ENCODE measurements around the gene BTBD9. TPM values are rescaled to one million over a fixed set of nuclear protein-coding genes. Genes with fewer than 3 reads are reported as not detected.

Gene BTBD9
- total RNA-seq, 1 experiment from 2014 or later: 12.5 TPM

DNA sequence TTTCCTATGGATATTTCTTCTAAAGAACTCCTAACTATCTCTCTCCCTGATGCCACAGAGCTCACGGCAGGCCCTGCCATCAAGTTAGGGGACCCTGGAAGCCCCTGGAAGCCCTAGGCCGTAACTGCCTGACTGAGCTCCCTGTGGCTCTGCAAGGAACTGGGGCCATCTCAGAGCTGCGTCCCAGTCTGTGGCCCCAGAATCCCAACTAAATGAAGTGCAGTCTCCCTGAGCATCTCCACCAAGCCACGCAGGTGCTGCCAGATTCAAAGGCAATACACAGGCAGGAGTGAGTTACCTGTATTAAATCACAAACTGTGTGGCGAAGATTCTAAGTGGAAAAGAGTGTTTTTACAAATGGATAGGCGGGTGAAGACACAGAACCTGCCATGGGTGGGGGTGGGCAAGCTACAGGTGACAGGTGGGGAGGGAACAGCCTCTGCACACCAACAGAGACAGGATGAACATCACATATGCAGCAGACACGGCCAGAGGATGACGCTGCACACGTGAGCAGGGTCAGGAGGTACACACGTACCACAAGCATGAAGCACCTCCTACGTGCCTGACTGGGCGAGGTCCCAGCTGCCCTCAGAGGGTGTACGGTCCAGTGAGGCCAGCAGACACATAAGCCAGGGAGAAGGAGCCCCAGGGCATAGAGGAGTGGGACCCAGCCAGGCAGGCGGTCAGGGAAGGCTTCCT, 461.7 kb downstream of the BTBD9 start:
- no peaks in the 10 kb centered on the region for H3K9me3 Mint-ChIP-seq (ENCODE audit: unreplicated experiment)
- no peak for DNase-seq (ENCODE audit: unreplicated experiment)
- H3K4me1 Mint-ChIP-seq (ENCODE audit: insufficient read depth, unreplicated experiment): peaks cover 7% of the 10 kb centered on the region
- BruUV-seq (replicated peaks): no TSS peak
- ChIA-PET POLR2A (interaction anchor here (0.6 kb wide), 1 partner anchor 800 kb away, joined by 3 read pairs; no protein-coding TSS in a partner anchor), CTCF (interaction anchor here (1.1 to 1.3 kb wide), 3 partner anchors 31 to 316 kb away, joined by 3 to 4 read pairs (median 3); no protein-coding TSS in a partner anchor)
- H3K36me3 Mint-ChIP-seq (ENCODE audit: insufficient read depth, unreplicated experiment): peaks cover 11% of the 10 kb centered on the region
- intact Hi-C loops (cut with micrococcal nuclease): no loop called here
- no peak overlapping the region for H3K27ac Mint-ChIP-seq (ENCODE audit: low read depth, unreplicated experiment)
- H3K27me3 Mint-ChIP-seq (ENCODE audit: insufficient read depth, unreplicated experiment): no peaks in the 10 kb centered on the region
- no peak for TF ChIP-seq CTCF (IDR thresholded peaks at IDR 0.05; ENCODE audit: unreplicated experiment)
- H3K4me3 Mint-ChIP-seq (ENCODE audit: unreplicated experiment): no peak overlapping the region

- H3K27ac Mint-ChIP-seq (ENCODE audit: low read depth, unreplicated experiment): no peak overlapping the region
- ChIA-PET POLR2A (no interaction called here), CTCF (interaction anchor here (1.1 to 1.3 kb wide), 3 partner anchors 32 to 317 kb away, joined by 3 to 4 read pairs (median 3); no protein-coding TSS in a partner anchor)
- H3K36me3 Mint-ChIP-seq (ENCODE audit: insufficient read depth, unreplicated experiment): peaks cover 11% of the 10 kb centered on the region
- DNase-seq (ENCODE audit: unreplicated experiment): no peak
- intact Hi-C loops (cut with micrococcal nuclease): no loop called here
- peaks cover 7% of the 10 kb centered on the region for H3K4me1 Mint-ChIP-seq (ENCODE audit: insufficient read depth, unreplicated experiment)
- no peak for TF ChIP-seq CTCF (IDR thresholded peaks at IDR 0.05; ENCODE audit: unreplicated experiment)
- no peaks in the 10 kb centered on the region for H3K9me3 Mint-ChIP-seq (ENCODE audit: unreplicated experiment)
- no peaks in the 10 kb centered on the region for H3K27me3 Mint-ChIP-seq (ENCODE audit: insufficient read depth, unreplicated experiment)
- BruUV-seq (replicated peaks): no TSS peak
- H3K4me3 Mint-ChIP-seq (ENCODE audit: unreplicated experiment): no peak overlapping the region
Measured at GRCh38 chr6:38176797-38177751, 462.7 kb downstream of the BTBD9 start.

DNA sequence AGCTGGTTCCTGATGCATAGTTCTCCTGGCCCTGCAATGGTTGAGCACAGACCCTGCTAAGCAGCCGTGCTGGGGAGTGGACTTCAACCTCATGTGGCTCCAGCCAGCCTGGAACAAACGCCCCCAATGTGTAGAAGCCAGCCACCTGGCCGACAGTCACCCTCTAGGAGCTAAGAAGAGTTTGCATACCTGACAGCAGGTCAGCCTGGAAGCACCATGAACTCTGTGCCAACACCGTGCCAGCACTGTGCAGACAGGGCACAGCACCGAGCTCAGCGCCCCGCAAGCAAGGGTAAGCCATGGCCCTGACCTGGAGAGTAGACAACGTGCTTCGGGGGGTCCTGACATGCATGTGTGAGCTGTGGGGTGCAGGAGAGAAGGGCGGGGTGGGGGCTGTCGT, 463.9 kb downstream of the BTBD9 start:
- ChIA-PET POLR2A (no interaction called here), CTCF (no interaction called here)
- Mint-ChIP-seq H3K9me3 (ENCODE audit: unreplicated experiment) (no peaks in the 10 kb centered on the region), H3K36me3 (ENCODE audit: insufficient read depth, unreplicated experiment) (peaks cover 11% of the 10 kb centered on the region), H3K27me3 (ENCODE audit: insufficient read depth, unreplicated experiment) (no peaks in the 10 kb centered on the region), H3K4me1 (ENCODE audit: insufficient read depth, unreplicated experiment) (peaks cover 7% of the 10 kb centered on the region), H3K4me3 (ENCODE audit: unreplicated experiment) (no peak overlapping the region), H3K27ac (ENCODE audit: low read depth, unreplicated experiment) (no peak overlapping the region)
- no peak for DNase-seq (ENCODE audit: unreplicated experiment)
- BruUV-seq (replicated peaks): no TSS peak
- no peak for TF ChIP-seq CTCF (IDR thresholded peaks at IDR 0.05; ENCODE audit: unreplicated experiment)
- intact Hi-C loops (cut with micrococcal nuclease): no loop called here

GRCh38 chr6:38174806-38175495, 464.8 kb downstream of the BTBD9 start:
- intact Hi-C loops (cut with micrococcal nuclease): no loop called here
- no peak overlapping the region for H3K4me3 Mint-ChIP-seq (ENCODE audit: unreplicated experiment)
- H3K36me3 Mint-ChIP-seq (ENCODE audit: insufficient read depth, unreplicated experiment): peaks cover 11% of the 10 kb centered on the region
- no peak for DNase-seq (ENCODE audit: unreplicated experiment)
- no peak for TF ChIP-seq CTCF (IDR thresholded peaks at IDR 0.05; ENCODE audit: unreplicated experiment)
- CTCF ChIA-PET: no interaction called here
- H3K4me1 Mint-ChIP-seq (ENCODE audit: insufficient read depth, unreplicated experiment): peaks cover 7% of the 10 kb centered on the region
- H3K27me3 Mint-ChIP-seq (ENCODE audit: insufficient read depth, unreplicated experiment): no peaks in the 10 kb centered on the region
- POLR2A ChIA-PET: no interaction called here
- H3K9me3 Mint-ChIP-seq (ENCODE audit: unreplicated experiment): no peaks in the 10 kb centered on the region
- BruUV-seq (replicated peaks): no TSS peak
- no peak overlapping the region for H3K27ac Mint-ChIP-seq (ENCODE audit: low read depth, unreplicated experiment)
